ENCODE results near the gene EFCAB12.

DNA sequence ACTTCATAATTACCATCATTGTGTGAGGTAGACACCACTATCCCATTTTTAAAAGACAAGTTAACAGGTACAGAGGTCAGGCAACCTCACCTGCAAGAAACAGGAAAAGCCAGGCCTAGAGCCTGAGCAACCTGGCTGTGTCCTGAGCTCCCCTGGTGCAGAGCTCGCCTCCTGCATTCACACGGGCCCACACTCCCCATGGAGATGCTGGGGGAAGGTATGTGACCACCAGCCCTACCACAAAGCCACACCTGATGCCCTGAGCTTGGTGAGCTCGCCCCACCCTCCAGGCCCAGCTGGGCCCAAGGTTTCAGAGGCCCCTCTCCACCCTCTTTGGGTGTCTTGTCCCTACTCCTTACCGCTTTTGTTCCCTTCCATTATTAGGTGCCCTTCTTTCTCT is 1.2 kb upstream of the EFCAB12 start:
- TF ChIP-seq, protein P1, sequence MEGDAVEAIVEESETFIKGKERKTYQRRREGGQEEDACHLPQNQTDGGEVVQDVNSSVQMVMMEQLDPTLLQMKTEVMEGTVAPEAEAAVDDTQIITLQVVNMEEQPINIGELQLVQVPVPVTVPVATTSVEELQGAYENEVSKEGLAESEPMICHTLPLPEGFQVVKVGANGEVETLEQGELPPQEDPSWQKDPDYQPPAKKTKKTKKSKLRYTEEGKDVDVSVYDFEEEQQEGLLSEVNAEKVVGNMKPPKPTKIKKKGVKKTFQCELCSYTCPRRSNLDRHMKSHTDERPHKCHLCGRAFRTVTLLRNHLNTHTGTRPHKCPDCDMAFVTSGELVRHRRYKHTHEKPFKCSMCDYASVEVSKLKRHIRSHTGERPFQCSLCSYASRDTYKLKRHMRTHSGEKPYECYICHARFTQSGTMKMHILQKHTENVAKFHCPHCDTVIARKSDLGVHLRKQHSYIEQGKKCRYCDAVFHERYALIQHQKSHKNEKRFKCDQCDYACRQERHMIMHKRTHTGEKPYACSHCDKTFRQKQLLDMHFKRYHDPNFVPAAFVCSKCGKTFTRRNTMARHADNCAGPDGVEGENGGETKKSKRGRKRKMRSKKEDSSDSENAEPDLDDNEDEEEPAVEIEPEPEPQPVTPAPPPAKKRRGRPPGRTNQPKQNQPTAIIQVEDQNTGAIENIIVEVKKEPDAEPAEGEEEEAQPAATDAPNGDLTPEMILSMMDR (IDR thresholded peaks at IDR 0.05; ENCODE audit: poor library complexity) = no peak
- no peak for TF ChIP-seq EZH2 (IDR thresholded peaks at IDR 0.05; ENCODE audit: borderline replicate concordance)
